Mesenchymal stem cell (in vitro differentiated cells and primary cell): ENCODE measurements around the gene TCF4.

ENCODE experiments used
- DNase-seq: peaks from one replicate; pipeline ENCODE4 v3.0.0-alpha.2; 2013
- H2AFZ ChIP-seq: one replicate; pipeline ENCODE4 v1.6.1; 2013; ENCODE audit warnings: low read depth, mild to moderate bottlenecking, control low read depth, inconsistent platforms, low read length, moderate library complexity
- H2AK5ac ChIP-seq: 2 replicates; pipeline ENCODE4 v1.6.1; 2013; ENCODE audit warnings: low read length, moderate library complexity, mild to moderate bottlenecking, inconsistent platforms; ENCODE audit not compliant: severe bottlenecking
- H2BK120ac ChIP-seq: one replicate; pipeline ENCODE4 v1.6.1; 2013; ENCODE audit warnings: low read depth, mild to moderate bottlenecking, inconsistent platforms, low read length, moderate library complexity
- H2BK12ac ChIP-seq, 2 experiments: one replicate each; pipeline ENCODE4 v1.6.1; 2013; ENCODE audit warnings: inconsistent platforms in 2 of 2, low read length in 2 of 2, mild to moderate bottlenecking in 2 of 2, moderate library complexity in 2 of 2, control low read depth in 1 of 2
- H2BK15ac ChIP-seq: one replicate; pipeline ENCODE4 v1.6.1; 2013; ENCODE audit warnings: mild to moderate bottlenecking, low read depth, inconsistent platforms; ENCODE audit not compliant: poor library complexity, severe bottlenecking
- H2BK5ac ChIP-seq: 2 replicates; pipeline ENCODE4 v1.6.1; 2013; ENCODE audit warnings: low read depth, mild to moderate bottlenecking, low read length, control low read depth, inconsistent platforms; ENCODE audit not compliant: poor library complexity, severe bottlenecking
- H3K14ac ChIP-seq, 2 experiments: one replicate each; pipeline ENCODE4 v1.6.1; 2013; ENCODE audit warnings: inconsistent platforms in 2 of 2, low read length in 2 of 2, control low read depth in 1 of 2, mild to moderate bottlenecking in 1 of 2, moderate library complexity in 1 of 2
- H3K18ac ChIP-seq, 2 experiments: one replicate each; pipeline ENCODE4 v1.6.1; 2013; ENCODE audit warnings: inconsistent platforms in 2 of 2, low read length in 2 of 2, control low read depth in 1 of 2, low read depth in 1 of 2, mild to moderate bottlenecking in 1 of 2
- H3K23ac ChIP-seq, 2 experiments: one replicate each; pipeline ENCODE4 v1.6.1; 2013; ENCODE audit warnings: inconsistent platforms in 2 of 2, low read length in 2 of 2, mild to moderate bottlenecking in 2 of 2, moderate library complexity in 2 of 2, control low read depth in 1 of 2
- H3K27ac ChIP-seq: 2 replicates; pipeline ENCODE4 v1.5.1; 2013; ENCODE audit warnings: mild to moderate bottlenecking, moderate library complexity, low read length, control low read depth, inconsistent platforms; ENCODE audit not compliant: poor library complexity, severe bottlenecking
- H3K27me3 ChIP-seq, 2 experiments: 2 replicates each; pipeline versions ENCODE4 v1.6.1 to v1.7.0; 2013; ENCODE audit warnings: low read length in 2 of 2, mild to moderate bottlenecking in 2 of 2, moderate library complexity in 2 of 2, control low read depth in 1 of 2, inconsistent platforms in 1 of 2; ENCODE audit not compliant: control insufficient read depth in 1 of 2, insufficient read depth in 1 of 2
- H3K36me3 ChIP-seq, 2 experiments: 2 replicates each; pipeline versions ENCODE4 v1.6.1 to v1.7.0; 2013; ENCODE audit warnings: low read length in 2 of 2, control low read depth in 1 of 2, inconsistent platforms in 1 of 2, low read depth in 1 of 2, mild to moderate bottlenecking in 1 of 2; ENCODE audit not compliant: insufficient read depth in 2 of 2, control insufficient read depth in 1 of 2
- H3K4ac ChIP-seq, 2 experiments: one replicate each; pipeline ENCODE4 v1.6.1; 2013; ENCODE audit warnings: inconsistent platforms in 2 of 2, low read length in 2 of 2, mild to moderate bottlenecking in 2 of 2, moderate library complexity in 2 of 2, control low read depth in 1 of 2, low read depth in 1 of 2
- H3K4me1 ChIP-seq: 2 replicates; pipeline ENCODE4 v1.6.1; 2013; ENCODE audit warnings: low read depth, low read length, control low read depth; ENCODE audit not compliant: control insufficient read depth, insufficient read depth
- H3K4me2 ChIP-seq: 2 replicates; pipeline ENCODE4 v1.6.1; 2013; ENCODE audit warnings: low read length, mild to moderate bottlenecking, inconsistent platforms; ENCODE audit not compliant: poor library complexity, severe bottlenecking
- H3K4me3 ChIP-seq, 2 experiments: 2 replicates each; pipeline versions ENCODE4 v1.5.1 to v1.7.0; 2013; ENCODE audit warnings: low read length in 2 of 2, mild to moderate bottlenecking in 2 of 2, control low read depth in 1 of 2, low read depth in 1 of 2; ENCODE audit not compliant: insufficient read depth in 1 of 2
- H3K79me1 ChIP-seq: replicated peaks from 2 replicates; pipeline ENCODE4 v1.6.1; 2013; ENCODE audit warnings: mild to moderate bottlenecking, control low read depth, low read length, inconsistent platforms; ENCODE audit not compliant: poor library complexity, severe bottlenecking
- H3K9ac ChIP-seq: 2 replicates; pipeline ENCODE4 v1.7.0; 2013; ENCODE audit warnings: mild to moderate bottlenecking, low read length, moderate library complexity
- H3K9me3 ChIP-seq: 2 replicates; pipeline ENCODE4 v1.7.0; 2013; ENCODE audit warnings: mild to moderate bottlenecking, low read length; ENCODE audit not compliant: control insufficient read depth
- H4K8ac ChIP-seq: one replicate; pipeline ENCODE4 v1.6.1; 2013; ENCODE audit warnings: inconsistent platforms, mild to moderate bottlenecking, low read length, moderate library complexity
- H4K91ac ChIP-seq: one replicate; pipeline ENCODE4 v1.6.1; 2013; ENCODE audit warnings: mild to moderate bottlenecking, low read length, inconsistent platforms
- WGBS: methylation state at CpG from one replicate; pipeline ENCODE4 v1.1.7; 2013; ENCODE audit warnings: mixed read lengths; 5-methylcytosine and 5-hydroxymethylcytosine counted together

Gene TCF4

DNA sequence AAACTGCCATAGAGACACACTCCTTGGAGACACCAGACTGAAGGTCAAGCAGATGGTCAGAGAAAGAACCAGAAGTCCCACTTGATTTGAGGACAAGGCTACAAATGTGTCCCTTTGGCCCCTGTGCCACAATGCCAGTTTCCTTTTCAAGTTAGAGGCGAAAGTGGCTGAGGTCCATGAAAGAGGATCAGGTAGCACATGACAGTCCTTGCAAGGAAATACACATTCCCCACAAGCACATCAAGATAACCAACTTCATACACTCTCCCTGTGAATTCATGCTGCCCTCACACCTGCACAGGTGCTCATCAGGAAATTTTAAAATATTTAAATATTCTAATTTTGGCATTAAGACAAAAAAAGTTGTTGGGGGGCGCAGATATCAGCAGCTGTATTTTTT, 218.6 kb downstream of the TCF4 start:
- H3K79me1 ChIP-seq, result peaks cover 9% of the 10 kb centered on the region
- no peak for DNase-seq
- H3K9ac ChIP-seq, result no peak overlapping the region
- H3K23ac ChIP-seq, result no peak overlapping the region
- H3K4me2 ChIP-seq, result no peak overlapping the region
- H2BK5ac ChIP-seq, result no peak overlapping the region
- no peak overlapping the region for H3K18ac ChIP-seq
- H2AK5ac ChIP-seq, result no peak overlapping the region
- H3K4me1 ChIP-seq, result no peaks in the 10 kb centered on the region
- H3K14ac ChIP-seq, result no peak overlapping the region
- H3K36me3 ChIP-seq, result peaks cover 2 to 11% of the 10 kb centered on the region in 2 experiments
- H4K8ac ChIP-seq, result no peak overlapping the region
- no peak overlapping the region for H4K91ac ChIP-seq
- H2BK15ac ChIP-seq, result no peak overlapping the region
- no peak overlapping the region for H3K27ac ChIP-seq
- no peak overlapping the region for H2BK12ac ChIP-seq
- H3K27me3 ChIP-seq, result no peaks in the 10 kb centered on the region
- WGBS, result 100% methylated on average over 1 of the region's 2 CpGs
- H3K9me3 ChIP-seq, result peaks cover 3% of the 10 kb centered on the region
- no peak overlapping the region for H3K4ac ChIP-seq
- no peak overlapping the region for H3K4me3 ChIP-seq
- no peak overlapping the region for H2AFZ ChIP-seq
- H2BK120ac ChIP-seq, result no peak overlapping the region

DNA sequence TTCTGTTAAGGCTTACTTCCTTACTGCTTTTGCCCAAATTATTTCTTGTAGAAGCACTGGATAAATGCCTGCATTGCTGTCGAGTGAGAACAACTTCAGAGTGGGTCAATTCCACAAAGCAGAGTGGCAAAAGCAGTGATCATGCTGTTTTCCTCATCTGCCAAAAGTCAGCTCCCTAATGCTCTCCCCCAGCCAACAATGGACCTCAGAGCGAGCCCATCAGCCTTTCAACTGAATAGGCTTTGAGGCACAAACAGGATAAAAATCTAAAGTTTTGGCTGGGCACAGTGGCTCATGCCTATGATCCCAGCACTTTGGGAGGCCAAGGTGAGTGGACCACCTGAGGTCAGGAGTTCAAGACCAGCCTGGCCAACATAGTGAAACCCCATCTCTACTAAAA, 222.7 kb downstream of the TCF4 start:
- H3K27me3 ChIP-seq, result no peaks in the 10 kb centered on the region
- H2BK5ac ChIP-seq, result no peak overlapping the region
- H4K8ac ChIP-seq, result peak overlapping the region; percentile 38
- H2AK5ac ChIP-seq, result no peak overlapping the region
- H2BK15ac ChIP-seq, result no peak overlapping the region
- no peak overlapping the region for H2AFZ ChIP-seq
- H3K9me3 ChIP-seq, result no peaks in the 10 kb centered on the region
- no peak overlapping the region for H2BK12ac ChIP-seq
- H2BK120ac ChIP-seq, result no peak overlapping the region
- 93% methylated on average over 2 of the region's 2 CpGs for WGBS
- no peak overlapping the region for H3K18ac ChIP-seq
- H3K4me2 ChIP-seq, result no peak overlapping the region
- no peak overlapping the region for H3K4me3 ChIP-seq
- H3K27ac ChIP-seq, result no peak overlapping the region
- H3K9ac ChIP-seq, result no peak overlapping the region
- no peak overlapping the region for H3K23ac ChIP-seq
- H4K91ac ChIP-seq, result no peak overlapping the region
- H3K4me1 ChIP-seq, result no peaks in the 10 kb centered on the region
- DNase-seq, result no peak
- H3K14ac ChIP-seq, result no peak overlapping the region
- H3K4ac ChIP-seq, result no peak overlapping the region
- peaks cover 2 to 11% of the 10 kb centered on the region in 2 experiments for H3K36me3 ChIP-seq
- H3K79me1 ChIP-seq, result peaks cover 8% of the 10 kb centered on the region

DNA sequence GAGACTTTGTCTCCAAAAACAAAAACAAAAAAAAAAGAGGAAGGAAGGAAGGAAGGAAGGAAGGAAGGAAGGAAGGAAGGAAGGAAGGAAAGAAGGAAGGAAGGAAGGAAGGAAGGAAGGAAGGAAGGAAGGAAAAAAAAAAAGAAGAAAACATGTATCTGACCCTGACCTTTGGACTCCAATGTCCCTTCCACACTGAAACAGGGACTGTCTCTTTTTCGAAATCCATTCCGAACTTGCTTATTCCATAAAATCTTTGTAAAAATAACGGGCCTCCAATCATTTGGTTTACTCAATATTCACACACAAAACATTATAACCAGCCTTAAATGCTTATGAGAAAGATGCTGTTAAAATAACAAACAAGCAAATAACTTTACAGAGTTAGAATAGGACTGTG, 225.7 kb downstream of the TCF4 start:
- Histone ChIP-seq H2BK12ac (no peak overlapping the region), H2AK5ac (no peak overlapping the region), H3K4me1 (no peaks in the 10 kb centered on the region), H2AFZ (no peak overlapping the region), H3K4ac (no peak overlapping the region), H3K4me3 (no peak overlapping the region), H3K18ac (no peak overlapping the region), H2BK15ac (no peak overlapping the region), H3K79me1 (peaks cover 3% of the 10 kb centered on the region), H2BK5ac (no peak overlapping the region), H3K36me3 (peaks cover 0 to 15% of the 10 kb centered on the region in 2 experiments), H3K27me3 (no peaks in the 10 kb centered on the region), H4K91ac (no peak overlapping the region), H3K14ac (no peak overlapping the region), H3K23ac (no peak overlapping the region), H3K9ac (no peak overlapping the region), H3K9me3 (no peaks in the 10 kb centered on the region), H2BK120ac (no peak overlapping the region), H3K4me2 (no peak overlapping the region), H4K8ac (no peak overlapping the region), H3K27ac (no peak overlapping the region)
- no peak for DNase-seq
- 100% methylated on average over 2 of the region's 3 CpGs for WGBS

DNA sequence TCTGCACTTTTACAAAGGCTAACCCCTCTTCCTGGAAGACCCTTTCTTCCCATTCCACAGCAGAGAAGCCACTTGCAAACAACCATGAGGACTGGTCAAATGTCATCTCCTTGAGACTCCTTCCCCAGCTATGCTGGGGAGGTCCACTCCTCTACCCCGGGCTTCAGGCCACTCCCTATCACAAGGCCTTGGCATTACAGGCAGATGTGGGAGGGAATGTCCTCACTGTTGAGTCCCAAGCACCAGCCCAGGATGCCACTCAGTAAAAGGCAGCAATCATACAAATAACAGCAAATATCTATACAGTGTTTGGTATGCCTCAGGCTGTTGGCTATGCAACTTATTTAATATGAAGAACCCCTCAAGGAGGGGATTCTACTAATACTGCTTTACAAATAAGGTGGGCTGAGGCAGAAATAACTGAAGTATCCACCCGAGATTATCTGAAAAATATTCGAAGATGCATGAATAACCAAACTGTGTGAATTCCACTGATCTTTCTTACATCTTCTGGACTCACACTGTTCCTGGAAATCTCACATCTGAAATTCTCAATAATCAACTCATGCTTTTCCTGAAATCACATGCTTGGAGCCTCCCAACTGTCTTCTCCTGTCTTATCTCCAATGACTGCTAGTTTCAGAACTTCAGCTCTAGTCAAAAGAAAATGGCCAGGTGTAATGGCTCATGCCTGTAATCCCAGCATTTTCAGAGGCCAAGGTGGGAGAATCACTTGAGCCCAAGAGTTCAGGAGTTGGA, 226.3 kb downstream of the TCF4 start:
- H3K14ac ChIP-seq, result no peak overlapping the region
- H3K4me3 ChIP-seq, result no peak overlapping the region
- H3K9ac ChIP-seq, result no peak overlapping the region
- H4K91ac ChIP-seq, result no peak overlapping the region
- H2AFZ ChIP-seq, result no peak overlapping the region
- no peak overlapping the region for H2BK12ac ChIP-seq
- no peak overlapping the region for H3K23ac ChIP-seq
- WGBS, result 93% methylated on average over 3 of the region's 3 CpGs
- no peak overlapping the region for H2BK5ac ChIP-seq
- H3K9me3 ChIP-seq, result no peaks in the 10 kb centered on the region
- no peaks in the 10 kb centered on the region for H3K27me3 ChIP-seq
- no peak overlapping the region for H2AK5ac ChIP-seq
- no peak for DNase-seq
- peaks cover 0 to 12% of the 10 kb centered on the region in 2 experiments for H3K36me3 ChIP-seq
- peaks cover 3% of the 10 kb centered on the region for H3K79me1 ChIP-seq
- no peak overlapping the region for H3K4me2 ChIP-seq
- no peak overlapping the region for H2BK15ac ChIP-seq
- no peak overlapping the region for H3K4ac ChIP-seq
- H3K27ac ChIP-seq, result no peak overlapping the region
- H3K4me1 ChIP-seq, result no peaks in the 10 kb centered on the region
- H2BK120ac ChIP-seq, result no peak overlapping the region
- no peak overlapping the region for H4K8ac ChIP-seq
- H3K18ac ChIP-seq, result no peak overlapping the region
